Measurements from ENCODE around the gene BTNL9. TPM values are rescaled to one million over a fixed set of nuclear protein-coding genes. Genes with fewer than 3 reads are reported as not detected.
"Not testable (repeated sequence)": the region's sequence is repeated elsewhere in the genome, so short reads cannot be mapped to it uniquely, and the experiment has no call there.

The BTNL9 gene
- polyA plus RNA-seq, 2 donors = 4.8 to 18.5 TPM

GRCh38 chr5:181101930-181102674 is 62.0 kb downstream of the BTNL9 start:
- peaks cover 0 to 12% of the 10 kb centered on the region in 2 donors for H3K27me3 ChIP-seq (ENCODE audit: control insufficient read depth in 1 of 2, insufficient read depth in 2 of 2, low read length in 2 of 2)
- H3K36me3 ChIP-seq (ENCODE audit: control insufficient read depth in 2 of 2, insufficient read depth in 2 of 2, low read length in 1 of 2); H3K4me3 ChIP-seq (ENCODE audit: low read depth in 1 of 2, low read length in 2 of 2); H3K4me1 ChIP-seq (ENCODE audit: control insufficient read depth in 2 of 2, insufficient read depth in 2 of 2, low read length in 1 of 2); H3K27ac ChIP-seq (ENCODE audit: low read depth in 2 of 2, low read length in 1 of 2); H3K9me3 ChIP-seq (ENCODE audit: control insufficient read depth in 2 of 2, insufficient read depth in 1 of 2, low read depth in 1 of 2, low read length in 1 of 2): not testable (repeated sequence)
- WGBS, 2 donors = no CpG with 5 or more reads among the region's 30 CpGs

- H3K27ac ChIP-seq (ENCODE audit: low read depth in 2 of 2, low read length in 1 of 2); H3K4me1 ChIP-seq (ENCODE audit: control insufficient read depth in 2 of 2, insufficient read depth in 2 of 2, low read length in 1 of 2); H3K4me3 ChIP-seq (ENCODE audit: low read depth in 1 of 2, low read length in 2 of 2); H3K9me3 ChIP-seq (ENCODE audit: control insufficient read depth in 2 of 2, insufficient read depth in 1 of 2, low read depth in 1 of 2, low read length in 1 of 2); H3K36me3 ChIP-seq (ENCODE audit: control insufficient read depth in 2 of 2, insufficient read depth in 2 of 2, low read length in 1 of 2): not testable (repeated sequence)
- 9 to 19% methylated on average over 5 of the region's 5 CpGs for WGBS, 2 donors
- peaks cover 0 to 17% of the 10 kb centered on the region in 2 donors for H3K27me3 ChIP-seq (ENCODE audit: control insufficient read depth in 1 of 2, insufficient read depth in 2 of 2, low read length in 2 of 2)
Measured at GRCh38 chr5:181104259-181104568, 64.1 kb downstream of the BTNL9 start.

GRCh38 chr5:181104606-181105390 is 64.7 kb downstream of the BTNL9 start:
- H3K4me1 ChIP-seq (ENCODE audit: control insufficient read depth in 2 of 2, insufficient read depth in 2 of 2, low read length in 1 of 2); H3K27ac ChIP-seq (ENCODE audit: low read depth in 2 of 2, low read length in 1 of 2); H3K36me3 ChIP-seq (ENCODE audit: control insufficient read depth in 2 of 2, insufficient read depth in 2 of 2, low read length in 1 of 2); H3K9me3 ChIP-seq (ENCODE audit: control insufficient read depth in 2 of 2, insufficient read depth in 1 of 2, low read depth in 1 of 2, low read length in 1 of 2); H3K4me3 ChIP-seq (ENCODE audit: low read depth in 1 of 2, low read length in 2 of 2): not testable (repeated sequence)
- peaks cover 0 to 17% of the 10 kb centered on the region in 2 donors for H3K27me3 ChIP-seq (ENCODE audit: control insufficient read depth in 1 of 2, insufficient read depth in 2 of 2, low read length in 2 of 2)
- 58 to 64% methylated on average over 11 to 20 of the region's 20 CpGs for WGBS, 2 donors

GRCh38 chr5:181105391-181106025 is 65.4 kb downstream of the BTNL9 start:
- Histone ChIP-seq H3K9me3 (ENCODE audit: control insufficient read depth in 2 of 2, insufficient read depth in 1 of 2, low read depth in 1 of 2, low read length in 1 of 2) (no peaks in the 10 kb centered on the region), H3K36me3 (ENCODE audit: control insufficient read depth in 2 of 2, insufficient read depth in 2 of 2, low read length in 1 of 2) (no peaks in the 10 kb centered on the region), H3K4me1 (ENCODE audit: control insufficient read depth in 2 of 2, insufficient read depth in 2 of 2, low read length in 1 of 2) (no peaks in the 10 kb centered on the region), H3K27ac (ENCODE audit: low read depth in 2 of 2, low read length in 1 of 2) (no peak overlapping the region), H3K4me3 (ENCODE audit: low read depth in 1 of 2, low read length in 2 of 2) (no peak overlapping the region), H3K27me3 (ENCODE audit: control insufficient read depth in 1 of 2, insufficient read depth in 2 of 2, low read length in 2 of 2) (peaks cover 0 to 12% of the 10 kb centered on the region in 2 donors)
- 59 to 61% methylated on average over 7 of the region's 7 CpGs for WGBS, 2 donors

GRCh38 chr5:181107699-181108098 is 67.6 kb downstream of the BTNL9 start:
- H3K27me3 ChIP-seq (ENCODE audit: control insufficient read depth in 1 of 2, insufficient read depth in 2 of 2, low read length in 2 of 2) = peaks cover 0 to 11% of the 10 kb centered on the region in 2 donors
- H3K9me3 ChIP-seq (ENCODE audit: control insufficient read depth in 2 of 2, insufficient read depth in 1 of 2, low read depth in 1 of 2, low read length in 1 of 2) = no peaks in the 10 kb centered on the region
- H3K4me3 ChIP-seq (ENCODE audit: low read depth in 1 of 2, low read length in 2 of 2) = no peak overlapping the region
- no peak overlapping the region for H3K27ac ChIP-seq (ENCODE audit: low read depth in 2 of 2, low read length in 1 of 2)
- H3K36me3 ChIP-seq (ENCODE audit: control insufficient read depth in 2 of 2, insufficient read depth in 2 of 2, low read length in 1 of 2) = no peaks in the 10 kb centered on the region
- 74 to 77% methylated on average over 9 of the region's 9 CpGs for WGBS, 2 donors
- no peaks in the 10 kb centered on the region for H3K4me1 ChIP-seq (ENCODE audit: control insufficient read depth in 2 of 2, insufficient read depth in 2 of 2, low read length in 1 of 2)

- Histone ChIP-seq H3K36me3 (ENCODE audit: control insufficient read depth in 2 of 2, insufficient read depth in 2 of 2, low read length in 1 of 2) (no peaks in the 10 kb centered on the region), H3K27ac (ENCODE audit: low read depth in 2 of 2, low read length in 1 of 2) (no peak overlapping the region)
- 66 to 71% methylated on average over 14 of the region's 14 CpGs for WGBS, 2 donors
Measured at GRCh38 chr5:181108578-181109165, 68.6 kb downstream of the BTNL9 start.

GRCh38 chr5:181109489-181110013 is 69.5 kb downstream of the BTNL9 start:
- Histone ChIP-seq H3K9me3 (ENCODE audit: control insufficient read depth in 2 of 2, insufficient read depth in 1 of 2, low read depth in 1 of 2, low read length in 1 of 2) (peaks cover 0 to 5% of the 10 kb centered on the region in 2 donors), H3K4me3 (ENCODE audit: low read depth in 1 of 2, low read length in 2 of 2) (no peak overlapping the region), H3K27ac (ENCODE audit: low read depth in 2 of 2, low read length in 1 of 2) (no peak overlapping the region), H3K36me3 (ENCODE audit: control insufficient read depth in 2 of 2, insufficient read depth in 2 of 2, low read length in 1 of 2) (no peaks in the 10 kb centered on the region), H3K27me3 (ENCODE audit: control insufficient read depth in 1 of 2, insufficient read depth in 2 of 2, low read length in 2 of 2) (peaks cover 7 to 11% of the 10 kb centered on the region in 2 donors), H3K4me1 (ENCODE audit: control insufficient read depth in 2 of 2, insufficient read depth in 2 of 2, low read length in 1 of 2) (peaks cover 0 to 1% of the 10 kb centered on the region in 2 donors)
- WGBS, 2 donors = 52 to 61% methylated on average over 11 of the region's 11 CpGs

More at GRCh38 chr5:181108578-181109165, 68.6 kb downstream of the BTNL9 start:
- H3K9me3 ChIP-seq (ENCODE audit: control insufficient read depth in 2 of 2, insufficient read depth in 1 of 2, low read depth in 1 of 2, low read length in 1 of 2) = peaks cover 0 to under 1% of the 10 kb centered on the region in 2 donors
- peaks cover 0 to 11% of the 10 kb centered on the region in 2 donors for H3K27me3 ChIP-seq (ENCODE audit: control insufficient read depth in 1 of 2, insufficient read depth in 2 of 2, low read length in 2 of 2)
- no peak overlapping the region for H3K4me3 ChIP-seq (ENCODE audit: low read depth in 1 of 2, low read length in 2 of 2)
- H3K4me1 ChIP-seq (ENCODE audit: control insufficient read depth in 2 of 2, insufficient read depth in 2 of 2, low read length in 1 of 2) = no peaks in the 10 kb centered on the region

- no peak overlapping the region for H3K27ac ChIP-seq (ENCODE audit: low read depth in 2 of 2, low read length in 1 of 2)
- H3K9me3 ChIP-seq (ENCODE audit: control insufficient read depth in 2 of 2, insufficient read depth in 1 of 2, low read depth in 1 of 2, low read length in 1 of 2) = peaks cover 0 to 5% of the 10 kb centered on the region in 2 donors
- peaks cover 0 to 7% of the 10 kb centered on the region in 2 donors for H3K4me1 ChIP-seq (ENCODE audit: control insufficient read depth in 2 of 2, insufficient read depth in 2 of 2, low read length in 1 of 2)
- no peaks in the 10 kb centered on the region for H3K36me3 ChIP-seq (ENCODE audit: control insufficient read depth in 2 of 2, insufficient read depth in 2 of 2, low read length in 1 of 2)
- 85 to 86% methylated on average over 5 of the region's 5 CpGs for WGBS, 2 donors
- no peak overlapping the region for H3K4me3 ChIP-seq (ENCODE audit: low read depth in 1 of 2, low read length in 2 of 2)
- H3K27me3 ChIP-seq (ENCODE audit: control insufficient read depth in 1 of 2, insufficient read depth in 2 of 2, low read length in 2 of 2) = peaks cover 9 to 12% of the 10 kb centered on the region in 2 donors
Measured at GRCh38 chr5:181111010-181111409, 70.9 kb downstream of the BTNL9 start.

Measured in esophagus (tissue), 2 donors.